H1 (cell line): ENCODE measurements around the gene KRT80. TPM values are rescaled to one million over a fixed set of nuclear protein-coding genes. Genes with fewer than 3 reads are reported as not detected.

ENCODE experiments used
- CTCF ChIA-PET: fragments of 300-600 bp; sonication (Branson Sonifier 250); formaldehyde crosslinking; loops from one replicate; lab custom pipeline; 2021; ENCODE audit not compliant: partially characterized antibody; lab: Charles Lee
- POLR2A ChIA-PET: fragments of 300-600 bp; sonication (Branson Sonifier 250); formaldehyde crosslinking; loops from one replicate; lab custom pipeline; 2021; ENCODE audit warnings: inconsistent platforms; ENCODE audit not compliant: partially characterized antibody; lab: Charles Lee
- DNase-seq, 2 experiments: peaks; one replicate each; pipeline versions ENCODE4 v3.0.0 to v3.0.0-alpha.2; 2010 to 2022; ENCODE audit warnings: low spot score in 2 of 2, low read depth in 1 of 2, mixed read lengths in 1 of 2
- FAIRE-seq: peaks from 2 replicates; lab custom pipeline; 2011; peaks lifted over from hg19 to GRCh38; lab: Jason Lieb, UNC
- H2AFZ ChIP-seq: 2 replicates; pipeline ENCODE4 v1.8.1; 2012; ENCODE audit warnings: low read length, inconsistent platforms
- H2AK5ac ChIP-seq: 2 replicates; pipeline ENCODE4 v1.6.1; 2013; ENCODE audit warnings: low read depth, low read length
- H2BK120ac ChIP-seq: replicated peaks from 2 replicates; pipeline ENCODE3; 2013; ENCODE audit warnings: low read depth, low read length, inconsistent platforms
- H2BK12ac ChIP-seq: 2 replicates; pipeline ENCODE4 v1.6.1; 2013; ENCODE audit warnings: low read depth, low read length
- H2BK15ac ChIP-seq: 2 replicates; pipeline ENCODE4 v1.6.1; 2013; ENCODE audit warnings: low read length
- H2BK20ac ChIP-seq: 2 replicates; pipeline ENCODE4 v1.6.1; 2013; ENCODE audit warnings: low read length
- H2BK5ac ChIP-seq: 2 replicates; pipeline ENCODE4 v1.6.1; 2013; ENCODE audit warnings: low read depth, low read length
- H3K14ac ChIP-seq: 2 replicates; pipeline ENCODE4 v1.6.1; 2013; ENCODE audit warnings: inconsistent platforms; ENCODE audit not compliant: insufficient read length
- H3K18ac ChIP-seq: 2 replicates; pipeline ENCODE4 v1.6.1; 2013; ENCODE audit warnings: low read length; ENCODE audit errors: extremely low read depth
- H3K23ac ChIP-seq: 2 replicates; pipeline ENCODE4 v1.6.1; 2013; ENCODE audit warnings: inconsistent platforms; ENCODE audit not compliant: insufficient read length
- H3K23me2 ChIP-seq: 2 replicates; pipeline ENCODE4 v1.6.1; 2013; ENCODE audit warnings: low read depth, low read length
- H3K27ac ChIP-seq: 2 replicates; pipeline ENCODE4 v1.6.1; 2011; ENCODE audit warnings: low read depth, low read length, inconsistent platforms
- H3K27me3 ChIP-seq, 4 experiments: replicated peaks in 1 of 4; 1 replicate in 1 of 4; 2 replicates in 3 of 4; pipeline versions ENCODE4 v1.6.1 to v1.8.1; 2011 to 2013; ENCODE audit warnings: low read length in 3 of 4, mild to moderate bottlenecking in 3 of 4, inconsistent platforms in 2 of 4, mixed read lengths in 2 of 4, moderate library complexity in 1 of 4; ENCODE audit not compliant: control insufficient read depth in 3 of 4, insufficient read depth in 3 of 4; ENCODE audit errors: extremely low read depth in 1 of 4
- H3K36me3 ChIP-seq, 4 experiments: 2 replicates each; pipeline versions ENCODE4 v1.6.1 to v1.8.1; 2011 to 2013; ENCODE audit warnings: mild to moderate bottlenecking in 4 of 4, low read length in 3 of 4, moderate library complexity in 2 of 4, control low read depth in 1 of 4, inconsistent platforms in 1 of 4; ENCODE audit not compliant: insufficient read depth in 4 of 4, control insufficient read depth in 2 of 4
- H3K4ac ChIP-seq: replicated peaks from 2 replicates; pipeline ENCODE3; 2013; ENCODE audit warnings: low read length, low read depth, mixed read lengths, inconsistent platforms; ENCODE audit not compliant: insufficient read length
- H3K4me1 ChIP-seq, 4 experiments: replicated peaks in 1 of 4; 1 replicate in 1 of 4; 2 replicates in 3 of 4; pipeline versions ENCODE4 v1.6.1 to v1.8.1; 2011 to 2013; ENCODE audit warnings: low read length in 3 of 4, inconsistent platforms in 2 of 4, mixed read lengths in 1 of 4; ENCODE audit not compliant: insufficient read depth in 4 of 4, control insufficient read depth in 3 of 4
- H3K4me2 ChIP-seq, 2 experiments: 2 replicates each; pipeline versions ENCODE4 v1.6.1 to v1.8.1; 2011 to 2013; ENCODE audit warnings: low read depth in 2 of 2, low read length in 2 of 2, control low read depth in 1 of 2, inconsistent platforms in 1 of 2, mild to moderate bottlenecking in 1 of 2; ENCODE audit not compliant: insufficient read depth in 1 of 2
- H3K4me3 ChIP-seq, 4 experiments: fragments of 200-600, 300-600 bp in 1 of 4; sonication (generic), shearing (Covaris generic), sonication (Bioruptor Twin) in 1 of 4; 2 replicates each; pipeline versions ENCODE4 v1.5.1 to v1.8.1; 2011 to 2016; ENCODE audit warnings: low read length in 4 of 4, low read depth in 3 of 4, control low read depth in 2 of 4, inconsistent platforms in 2 of 4, mild to moderate bottlenecking in 2 of 4, mixed read lengths in 1 of 4, moderate library complexity in 1 of 4; ENCODE audit not compliant: insufficient read depth in 2 of 4; ENCODE audit errors: extremely low read depth in 1 of 4
- H3K56ac ChIP-seq: replicated peaks from 2 replicates; pipeline ENCODE3; 2013; ENCODE audit warnings: low read depth, mild to moderate bottlenecking, mixed read lengths, low read length, inconsistent platforms; ENCODE audit not compliant: insufficient read length
- H3K79me1 ChIP-seq: 2 replicates; pipeline ENCODE4 v1.6.1; 2013; ENCODE audit warnings: low read depth, low read length, control low read depth
- H3K79me2 ChIP-seq, 2 experiments: 2 replicates each; pipeline versions ENCODE4 v1.6.1 to v1.8.1; 2012 to 2013; ENCODE audit warnings: low read length in 2 of 2, mild to moderate bottlenecking in 2 of 2, inconsistent platforms in 1 of 2; ENCODE audit not compliant: insufficient read depth in 2 of 2, control insufficient read depth in 1 of 2
- H3K9ac ChIP-seq, 4 experiments: replicated peaks in 1 of 4; 1 replicate in 1 of 4; 2 replicates in 3 of 4; pipeline versions ENCODE4 v1.6.1 to v1.8.1; 2011 to 2013; ENCODE audit warnings: low read depth in 3 of 4, low read length in 3 of 4, control low read depth in 2 of 4, mild to moderate bottlenecking in 2 of 4, moderate library complexity in 2 of 4, inconsistent platforms in 1 of 4; ENCODE audit errors: extremely low read depth in 1 of 4
- H3K9me3 ChIP-seq, 2 experiments: 2 replicates each; pipeline versions ENCODE4 v1.6.1 to v1.8.1; 2012 to 2013; ENCODE audit warnings: mild to moderate bottlenecking in 2 of 2, moderate library complexity in 2 of 2, control low read depth in 1 of 2, inconsistent platforms in 1 of 2, low read depth in 1 of 2, low read length in 1 of 2, mixed read lengths in 1 of 2; ENCODE audit not compliant: insufficient read depth in 2 of 2
- H4K20me1 ChIP-seq, 2 experiments: replicated peaks in 1 of 2; 2 replicates each; pipeline versions ENCODE3 to v1.8.1; 2011 to 2013; ENCODE audit warnings: inconsistent platforms in 2 of 2, low read length in 2 of 2, mild to moderate bottlenecking in 1 of 2; ENCODE audit not compliant: insufficient read depth in 2 of 2, control insufficient read depth in 1 of 2
- H4K5ac ChIP-seq: 2 replicates; pipeline ENCODE4 v1.6.1; 2013; ENCODE audit warnings: low read length, low read depth, mixed read lengths, inconsistent platforms; ENCODE audit not compliant: insufficient read length
- H4K8ac ChIP-seq: 2 replicates; pipeline ENCODE4 v1.8.0; 2013; ENCODE audit warnings: mild to moderate bottlenecking, moderate library complexity, low read length, inconsistent platforms; ENCODE audit not compliant: insufficient read depth; ENCODE audit errors: extremely low read depth
- H4K91ac ChIP-seq: replicated peaks from 2 replicates; pipeline ENCODE3; 2013; ENCODE audit warnings: low read length, mixed read lengths, inconsistent platforms; ENCODE audit not compliant: insufficient read length
- ASH2L ChIP-seq: fragments of 200-600, 300-600 bp; sonication (generic); IDR thresholded peaks from one replicate; pipeline ENCODE4 v1.7.1; 2017; ENCODE audit warnings: low read length
- CBX5 ChIP-seq: fragments of 300-800, 300-1000 bp; sonication (generic); IDR thresholded peaks from 2 replicates; pipeline ENCODE4 v1.7.1; 2016; ENCODE audit warnings: antibody characterized with exemption, low read length, low read depth
- CHD1 ChIP-seq: IDR thresholded peaks from 2 replicates; pipeline ENCODE4 v1.6.1; 2012; ENCODE audit warnings: low read depth, low read length, improper control_type of control experiment
- CREB1 ChIP-seq: IDR thresholded peaks from 2 replicates; pipeline ENCODE4 v1.6.1; 2012; ENCODE audit warnings: inconsistent platforms
- GTF2F1 ChIP-seq: IDR thresholded peaks from 2 replicates; pipeline ENCODE4 v1.6.1; 2012; ENCODE audit warnings: low read depth, low read length, improper control_type of control experiment, borderline replicate concordance
- NANOG ChIP-seq: IDR thresholded peaks from 2 replicates; pipeline ENCODE4 v1.6.1; 2011; ENCODE audit warnings: low read length, low read depth, mild to moderate bottlenecking, inconsistent platforms; ENCODE audit not compliant: insufficient read depth, poor library complexity, severe bottlenecking
- POLR2A ChIP-seq, 2 experiments: IDR thresholded peaks; 1 replicate in 1 of 2; 2 replicates in 1 of 2; pipeline ENCODE4 v1.6.1; 2011; ENCODE audit warnings: low read depth in 2 of 2, low read length in 2 of 2, mild to moderate bottlenecking in 2 of 2; ENCODE audit errors: control extremely low read depth in 1 of 2
- SP1 ChIP-seq: IDR thresholded peaks from 2 replicates; pipeline ENCODE4 v1.6.1; 2011; ENCODE audit warnings: low read depth, low read length
- SP4 ChIP-seq: IDR thresholded peaks from 2 replicates; pipeline ENCODE4 v1.6.1; 2012; ENCODE audit warnings: low read length, inconsistent platforms
- SUZ12 ChIP-seq: fragments of 200-600 bp; sonication (generic); IDR thresholded peaks from 2 replicates; pipeline ENCODE4 v1.6.1; 2012; ENCODE audit warnings: mild to moderate bottlenecking, inconsistent platforms, low read length, moderate library complexity, mixed read lengths
- YY1 ChIP-seq: IDR thresholded peaks from 2 replicates; pipeline ENCODE4 v1.6.1; 2011; ENCODE audit warnings: low read depth, mild to moderate bottlenecking, low read length
- ZNF274 ChIP-seq: IDR thresholded peaks from 2 replicates; pipeline ENCODE4 v1.7.0; 2012; ENCODE audit warnings: low read length, borderline replicate concordance; ENCODE audit errors: extremely low read depth
- WGBS, 2 experiments: shearing (Covaris generic) in 1 of 2; methylation state at CpG; one replicate each; pipeline versions ENCODE4 v1.1.6 to v1.1.7; 2013 to 2015; ENCODE audit warnings: low lambda C conversion rate in 2 of 2, mixed read lengths in 2 of 2, inconsistent platforms in 1 of 2, low coverage in 1 of 2, missing lambda C conversion rate in 1 of 2; ENCODE audit not compliant: insufficient replicate concordance in 2 of 2, insufficient coverage in 1 of 2, insufficient read length in 1 of 2; ENCODE audit errors: extremely low coverage in 1 of 2, missing lambda C conversion rate in 1 of 2; 5-methylcytosine and 5-hydroxymethylcytosine counted together
- polyA plus RNA-seq, 7 experiments: library from polyadenylated mRNA; depleted of rRNA in 3 of 7; stranded (reverse) in 5 of 7; unstranded in 2 of 7; fragments of >200 nt in 5 of 7; fragments of 200-250 nt in 2 of 7; gene quantifications; 1 replicate in 5 of 7; 2 replicates in 1 of 7; 4 replicates in 1 of 7; pipeline versions ENCODE4 v1.2.1 to v1.2.3, GENCODE V29; 2011 to 2013; ENCODE audit warnings: missing spikeins in 2 of 7, mixed read lengths in 2 of 7
- total RNA-seq: library from RNA; stranded (reverse); fragmentation: NEBNext Ultra II Directional; extraction: Animal tissue kit (Norgen Biotek cat#: 25700); gene quantifications from 2 replicates; pipeline ENCODE4 v1.2.1, GENCODE V29; 2021

The KRT80 gene
- total and polyA plus RNA-seq, 2 of the 8 experiments (the other 6 are each of a cell fraction or from before 2014, with no cell fraction given): 0.05 TPM; not detected in 1

GRCh38 chr12:52227606-52228166, 35.9 kb upstream of the KRT80 start:
- Histone ChIP-seq H3K18ac (no peak overlapping the region), H3K14ac (no peak overlapping the region), H3K23ac (no peak overlapping the region), H3K27me3 (peaks cover 0 to 23% (median 16%) of the 10 kb centered on the region in 4 experiments; a peak in 6 of 7 replicates), H3K23me2 (no peaks in the 10 kb centered on the region; the same call in 1 of the 2 replicates), H4K8ac (no peak overlapping the region), H2AFZ (no peak overlapping the region), H3K79me2 (no peaks in the 10 kb centered on the region), H3K4me1 (peaks cover 0 to 16% (median 11%) of the 10 kb centered on the region in 4 experiments; a peak in 6 of 7 replicates), H2BK120ac (no peak overlapping the region), H4K20me1 (no peaks in the 10 kb centered on the region), H3K9me3 (no peaks in the 10 kb centered on the region), H4K5ac (no peak overlapping the region), H2AK5ac (no peak overlapping the region), H4K91ac (no peak overlapping the region), H3K79me1 (no peaks in the 10 kb centered on the region), H3K56ac (no peak overlapping the region), H3K4me2 (no peak overlapping the region), H2BK20ac (no peak overlapping the region)
- CTCF ChIA-PET: interaction anchor here (1.0 to 1.5 kb wide), 3 partner anchors 11 to 100 kb away, joined by 3 read pairs; no protein-coding TSS in a partner anchor
- DNase-seq (no peak), FAIRE-seq (no peak)
- POLR2A ChIA-PET: no interaction called here
- TF ChIP-seq ASH2L (no peak), YY1 (no peak), ZNF274 (no peak), SUZ12 (no peak), CBX5 (no peak), GTF2F1 (no peak), CREB1 (no peak), SP4 (no peak), POLR2A (IDR thresholded peaks at IDR 0.05; ENCODE audit: control extremely low read depth in 1 of 2, low read depth in 2 of 2, low read length in 2 of 2) (no peak), NANOG (no peak), CHD1 (no peak), SP1 (no peak)
- TF ChIP-seq, all 59 proteins: peak for 0
- no peak overlapping the region for H3K9ac ChIP-seq
- WGBS, 2 experiments: no CpG with 5 or more reads among the region's 5 CpGs
- no peak overlapping the region for H3K4me3 ChIP-seq
- H2BK5ac ChIP-seq: no peak overlapping the region
- H3K36me3 ChIP-seq: no peaks in the 10 kb centered on the region; a peak in 1 of 8 replicates
- no peak overlapping the region for H2BK15ac ChIP-seq
- no peak overlapping the region for H3K27ac ChIP-seq
- H2BK12ac ChIP-seq: no peak overlapping the region
- no peak overlapping the region for H3K4ac ChIP-seq
